Spleen (tissue), 11 donors: ENCODE measurements around the gene ZNF768. TPM values are rescaled to one million over a fixed set of nuclear protein-coding genes. Genes with fewer than 3 reads are reported as not detected.
"Not testable (repeated sequence)": the region's sequence is repeated elsewhere in the genome, so short reads cannot be mapped to it uniquely, and the experiment has no call there.

Experiments
- DNase-seq: peaks from one replicate; pipeline ENCODE4 v3.0.0-alpha.2; 2020
- H3K27ac ChIP-seq, 8 donors: fragments of 200-600 bp; sonication (generic) in 7 of 8; 1 replicate in 4 of 8; 2 replicates in 4 of 8; pipeline versions ENCODE4 v1.5.0 to v1.8.0; 2016 to 2021; ENCODE audit warnings: inconsistent platforms in 4 of 8, mild to moderate bottlenecking in 4 of 8, moderate library complexity in 1 of 8
- H3K27me3 ChIP-seq, 7 donors: fragments of 200-600 bp; sonication (generic) in 6 of 7; replicated peaks in 1 of 7; 1 replicate in 4 of 7; 2 replicates in 3 of 7; pipeline versions ENCODE4 v1.5.0 to v1.8.0; 2016 to 2021; ENCODE audit warnings: inconsistent platforms in 3 of 7, mild to moderate bottlenecking in 1 of 7
- H3K36me3 ChIP-seq, 6 donors: fragments of 200-600 bp; sonication (generic) in 5 of 6; 1 replicate in 4 of 6; 2 replicates in 2 of 6; pipeline versions ENCODE4 v1.5.0 to v1.8.0; 2016 to 2021; ENCODE audit warnings: inconsistent platforms in 2 of 6
- H3K4me1 ChIP-seq, 6 donors: fragments of 200-600 bp; sonication (generic) in 5 of 6; 1 replicate in 3 of 6; 2 replicates in 3 of 6; pipeline versions ENCODE4 v1.5.0 to v1.8.0; 2016 to 2021; ENCODE audit warnings: inconsistent platforms in 3 of 6
- H3K4me3 ChIP-seq, 8 donors: fragments of 200-600 bp; sonication (generic) in 7 of 8; 1 replicate in 4 of 8; 2 replicates in 4 of 8; pipeline versions ENCODE4 v1.5.0 to v1.8.0; 2016 to 2021; ENCODE audit warnings: inconsistent platforms in 4 of 8, mild to moderate bottlenecking in 4 of 8, moderate library complexity in 2 of 8
- H3K9me3 ChIP-seq, 8 donors: fragments of 200-600 bp; sonication (generic) in 7 of 8; 1 replicate in 4 of 8; 2 replicates in 4 of 8; pipeline versions ENCODE4 v1.5.0 to v1.8.0; 2016 to 2021; ENCODE audit warnings: inconsistent platforms in 4 of 8
- POLR2A ChIP-seq, 3 donors: fragments of 450-650 bp; IDR thresholded peaks; one replicate each; pipeline ENCODE4 v1.5.1; 2017; ENCODE audit warnings: antibody characterized with exemption in 3 of 3, mild to moderate bottlenecking in 1 of 3
- POLR2AphosphoS5 ChIP-seq, 3 donors: sonication (generic); formaldehyde crosslinking; IDR thresholded peaks; one replicate each; pipeline ENCODE4 v1.5.1; 2017; ENCODE audit warnings: antibody characterized with exemption in 3 of 3
- WGBS, 5 donors: extraction: QIAGEN DNeasy Blood & Tissue Kit in 3 of 5; methylation state at CpG; one replicate each; pipeline versions ENCODE4 v1.1.5 to v1.1.7; 2013 to 2018; 5-methylcytosine and 5-hydroxymethylcytosine counted together
- intact Hi-C: fragments of 100-400 bp; cut with DNase I; formaldehyde crosslinking; loops from one replicate; pipeline ENCODE4 v1.15.0; 2023; ENCODE audit warnings: low total_unique reads
- polyA plus RNA-seq, 3 donors: library from polyadenylated mRNA; stranded (reverse); fragments of 200-250 nt; gene quantifications; one replicate each; pipeline ENCODE4 v1.2.1, GENCODE V29; 2013
- total RNA-seq, 7 donors: library from RNA; depleted of rRNA in 3 of 7; stranded (reverse); fragments of >200 nt in 3 of 7; fragmentation: NEBNext Ultra II Directional in 4 of 7; extraction: Animal tissue kit (Norgen Biotek cat#: 25700) in 4 of 7; gene quantifications; one replicate each; pipeline versions ENCODE4 v1.1.0 to v1.2.1, GENCODE V29; 2016 to 2021
- TF ChIP-seq, protein P1 (sequence below), 11 experiments: fragments of 200-600 bp in 7 of 11; fragments of 450-650 bp in 4 of 11; sonication (generic) in 4 of 11; IDR thresholded peaks in 8 of 11; conservative IDR thresholded peaks in 3 of 11; 1 replicate in 7 of 11; 2 replicates in 4 of 11; pipeline versions ENCODE4 v1.4.0 to v1.8.0; 2016 to 2021; ENCODE audit warnings: antibody characterized with exemption in 11 of 11, inconsistent platforms in 4 of 11, mild to moderate bottlenecking in 1 of 11
- donor health status: healthy with polysubstance abuse.
- donor health status: DM: no; HTN: no; CAD: no; lungs with moderate emphysema.
- donor health status: DM: no; HTN: no; CAD: no.
- donor health status: Bipolar disorder and iron deficiency.
- donor health status: healthy.
- donor health status: DM: no; HTN: no; CAD: no.
- donor health status: DM: yes; HTN: yes; CAD: no.

The ZNF768 gene
- total and polyA plus RNA-seq, 10 donors, result 17.0 to 33.1 (median 24.8) TPM

DNA sequence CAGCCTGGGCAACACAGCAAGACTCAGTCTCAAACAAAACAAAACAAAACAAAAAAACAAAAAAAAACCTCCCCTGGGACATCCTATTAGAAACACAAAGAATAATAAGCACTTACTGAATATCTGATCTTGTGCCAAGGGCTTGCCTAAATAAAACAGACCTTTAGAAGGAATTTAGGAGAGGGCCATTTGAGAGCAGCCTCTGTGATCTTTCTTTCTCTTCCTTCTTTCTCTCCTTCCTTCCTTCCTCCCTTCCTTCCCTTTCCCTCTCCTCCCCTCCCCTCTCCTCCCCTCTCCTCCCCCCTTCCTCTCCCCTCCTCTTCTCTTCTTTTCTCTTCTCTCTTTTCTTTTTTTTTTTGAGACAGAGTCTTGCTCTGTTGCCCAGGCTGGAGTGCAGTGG lies 41.5 kb downstream of the ZNF768 start:
- Histone ChIP-seq H3K27me3 (no peaks in the 10 kb centered on the region), H3K36me3 (peaks cover 0 to 100% (median 88%) of the 10 kb centered on the region in 6 donors), H3K27ac (no peak overlapping the region), H3K4me3 (no peak overlapping the region), H3K4me1 (peaks cover 0 to 55% (median 2%) of the 10 kb centered on the region in 6 donors), H3K9me3 (no peaks in the 10 kb centered on the region)
- TF ChIP-seq POLR2A (IDR thresholded peaks at IDR 0.05) (no peak), POLR2AphosphoS5 (IDR thresholded peaks at IDR 0.05) (no peak)
- TF ChIP-seq, protein P1, sequence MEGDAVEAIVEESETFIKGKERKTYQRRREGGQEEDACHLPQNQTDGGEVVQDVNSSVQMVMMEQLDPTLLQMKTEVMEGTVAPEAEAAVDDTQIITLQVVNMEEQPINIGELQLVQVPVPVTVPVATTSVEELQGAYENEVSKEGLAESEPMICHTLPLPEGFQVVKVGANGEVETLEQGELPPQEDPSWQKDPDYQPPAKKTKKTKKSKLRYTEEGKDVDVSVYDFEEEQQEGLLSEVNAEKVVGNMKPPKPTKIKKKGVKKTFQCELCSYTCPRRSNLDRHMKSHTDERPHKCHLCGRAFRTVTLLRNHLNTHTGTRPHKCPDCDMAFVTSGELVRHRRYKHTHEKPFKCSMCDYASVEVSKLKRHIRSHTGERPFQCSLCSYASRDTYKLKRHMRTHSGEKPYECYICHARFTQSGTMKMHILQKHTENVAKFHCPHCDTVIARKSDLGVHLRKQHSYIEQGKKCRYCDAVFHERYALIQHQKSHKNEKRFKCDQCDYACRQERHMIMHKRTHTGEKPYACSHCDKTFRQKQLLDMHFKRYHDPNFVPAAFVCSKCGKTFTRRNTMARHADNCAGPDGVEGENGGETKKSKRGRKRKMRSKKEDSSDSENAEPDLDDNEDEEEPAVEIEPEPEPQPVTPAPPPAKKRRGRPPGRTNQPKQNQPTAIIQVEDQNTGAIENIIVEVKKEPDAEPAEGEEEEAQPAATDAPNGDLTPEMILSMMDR (IDR thresholded peaks at IDR 0.05 in 8 of 11, conservative IDR thresholded peaks at IDR 0.05 in 3 of 11), result no peak
- DNase-seq, result no peak
- intact Hi-C loops, result no loop called here

DNA sequence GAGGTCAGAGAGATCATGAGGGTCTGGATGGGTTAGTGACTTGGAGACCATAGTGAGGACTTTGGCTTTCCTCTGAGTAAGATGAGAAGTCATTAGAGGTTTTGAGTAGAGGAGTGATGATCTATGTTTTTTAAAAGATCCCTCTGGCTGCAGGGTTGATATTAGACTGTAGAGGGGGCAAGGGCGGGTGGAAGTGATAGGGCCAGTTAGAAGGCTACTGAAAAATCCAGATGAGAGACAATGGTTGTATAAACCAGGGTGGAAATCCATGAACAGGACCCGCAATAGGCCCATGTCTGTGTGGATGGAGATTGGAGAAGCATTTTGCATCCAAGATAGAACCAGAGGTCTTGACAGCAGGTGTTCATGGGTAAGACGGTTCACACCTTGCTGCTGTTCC lies 44.0 kb downstream of the ZNF768 start:
- H3K27me3 ChIP-seq, result no peaks in the 10 kb centered on the region
- H3K4me3 ChIP-seq, result no peak overlapping the region
- peaks cover 0 to 98% (median 71%) of the 10 kb centered on the region in 6 donors for H3K36me3 ChIP-seq
- intact Hi-C loops, result no loop called here
- TF ChIP-seq POLR2AphosphoS5 (IDR thresholded peaks at IDR 0.05) (no peak), POLR2A (IDR thresholded peaks at IDR 0.05) (no peak)
- TF ChIP-seq, protein P1 (IDR thresholded peaks at IDR 0.05 in 8 of 11, conservative IDR thresholded peaks at IDR 0.05 in 3 of 11), result no peak
- peaks cover 0 to 64% (median 10%) of the 10 kb centered on the region in 6 donors for H3K4me1 ChIP-seq
- no peak for DNase-seq
- WGBS, 5 donors, result 83 to 94% (median 93%) methylated on average over 3 of the region's 3 CpGs
- H3K9me3 ChIP-seq, result no peaks in the 10 kb centered on the region
- H3K27ac ChIP-seq, result peak overlapping the region in 1 of 8 donors; percentile 32

DNA sequence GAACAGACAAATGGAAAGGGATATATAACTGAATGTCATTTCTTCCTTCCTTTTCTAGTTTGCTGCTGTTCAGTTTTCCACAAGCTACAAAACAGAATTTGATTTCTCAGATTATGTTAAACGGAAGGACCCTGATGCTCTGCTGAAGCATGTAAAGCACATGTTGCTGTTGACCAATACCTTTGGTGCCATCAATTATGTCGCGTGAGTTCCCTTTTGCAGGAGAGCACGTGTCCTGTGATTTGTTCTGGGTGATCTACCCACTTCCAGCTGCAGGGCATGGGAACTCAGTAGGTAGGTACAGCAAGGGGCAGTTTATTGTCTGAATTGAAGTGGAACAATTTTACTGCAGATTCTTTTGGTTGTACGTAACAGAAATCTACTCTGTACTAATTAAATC lies 45.0 kb downstream of the ZNF768 start:
- WGBS, 5 donors, result 69 to 86% (median 81%) methylated on average over 5 of the region's 5 CpGs
- Histone ChIP-seq H3K27me3 (no peaks in the 10 kb centered on the region), H3K27ac (no peak overlapping the region), H3K9me3 (no peaks in the 10 kb centered on the region), H3K4me1 (peaks cover 0 to 73% (median 15%) of the 10 kb centered on the region in 6 donors), H3K4me3 (no peak overlapping the region), H3K36me3 (peaks cover 0 to 98% (median 67%) of the 10 kb centered on the region in 6 donors)
- TF ChIP-seq, protein P1 (IDR thresholded peaks at IDR 0.05 in 8 of 11, conservative IDR thresholded peaks at IDR 0.05 in 3 of 11), result no peak
- TF ChIP-seq POLR2AphosphoS5 (IDR thresholded peaks at IDR 0.05), result no peak
- DNase-seq, result no peak
- intact Hi-C loops, result no loop called here

DNA sequence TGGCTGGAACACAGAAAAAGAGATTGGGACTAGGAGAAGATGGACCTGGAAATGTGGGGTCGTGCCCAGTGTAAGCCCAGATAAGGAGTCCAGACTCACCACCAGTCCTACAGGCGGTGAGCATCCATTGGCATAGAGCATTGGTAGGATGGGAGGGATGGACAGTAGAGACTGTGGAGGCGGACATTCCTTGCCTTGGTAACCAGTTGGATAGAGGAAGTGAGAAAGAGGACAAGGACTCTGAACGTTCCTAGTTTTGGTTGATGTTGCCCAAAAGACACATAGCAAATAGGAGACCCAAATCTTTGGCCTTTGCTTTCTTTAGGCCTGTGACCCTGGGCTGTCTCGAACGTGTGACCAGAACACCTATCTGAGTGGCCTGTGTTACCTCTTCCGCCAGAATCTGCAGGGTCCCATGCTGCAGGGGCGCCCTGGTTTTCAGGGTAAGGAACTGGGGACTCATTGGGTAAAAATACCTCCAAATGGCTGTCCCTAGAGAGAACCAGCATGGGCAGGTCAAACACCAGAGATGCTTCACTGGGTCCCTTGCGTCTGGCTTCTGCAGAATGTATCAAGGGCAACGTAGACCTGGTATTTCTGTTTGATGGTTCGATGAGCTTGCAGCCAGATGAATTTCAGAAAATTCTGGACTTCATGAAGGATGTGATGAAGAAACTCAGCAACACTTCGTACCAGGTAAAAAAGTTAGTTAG lies 47.4 kb downstream of the ZNF768 start:
- no peak for TF ChIP-seq POLR2AphosphoS5 (IDR thresholded peaks at IDR 0.05)
- TF ChIP-seq, protein P1 (IDR thresholded peaks at IDR 0.05 in 8 of 11, conservative IDR thresholded peaks at IDR 0.05 in 3 of 11), result no peak
- TF ChIP-seq POLR2A (IDR thresholded peaks at IDR 0.05), result no peak
- peaks cover 0 to 81% (median 33%) of the 10 kb centered on the region in 6 donors for H3K4me1 ChIP-seq
- H3K9me3 ChIP-seq, result no peaks in the 10 kb centered on the region
- DNase-seq, result no peak
- H3K36me3 ChIP-seq, result peaks cover 0 to 98% (median 56%) of the 10 kb centered on the region in 6 donors
- H3K4me3 ChIP-seq, result no peak overlapping the region
- H3K27me3 ChIP-seq, result peaks cover 0 to 6% (median 0%) of the 10 kb centered on the region in 7 donors
- peak overlapping the region in 1 of 8 donors; percentile 45 for H3K27ac ChIP-seq
- WGBS, 5 donors, result 83 to 88% (median 84%) methylated on average over 12 of the region's 12 CpGs
- intact Hi-C loops, result no loop called here

DNA sequence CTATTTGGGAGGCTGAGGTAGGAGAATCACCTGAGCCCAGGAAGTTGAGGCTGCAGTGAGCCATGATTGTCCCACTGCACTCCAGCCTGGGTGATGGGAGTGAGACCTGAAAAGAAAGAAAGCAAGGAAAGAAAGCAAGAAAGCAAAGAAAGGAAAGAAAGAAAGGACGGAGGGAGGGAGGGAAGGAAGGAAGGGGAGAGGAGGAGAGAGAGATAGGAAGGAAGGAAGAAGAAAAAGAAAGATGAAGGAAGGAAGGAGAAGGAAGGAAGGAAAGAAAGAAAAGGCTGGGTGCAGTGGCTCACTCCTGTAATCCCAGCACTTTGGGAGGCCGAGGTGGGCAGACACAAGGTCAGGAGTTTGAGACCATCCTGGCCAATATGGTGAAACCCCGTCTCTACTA lies 48.6 kb downstream of the ZNF768 start:
- 78 to 86% (median 80%) methylated on average over 3 of the region's 3 CpGs for WGBS, 5 donors
- DNase-seq, intact Hi-C loops, H3K9me3 ChIP-seq, H3K4me3 ChIP-seq: not testable (repeated sequence)
- Histone ChIP-seq H3K4me1 (peaks cover 0 to 92% (median 41%) of the 10 kb centered on the region in 6 donors), H3K27ac (peak overlapping the region in 3 of 8 donors; percentile 8 to 28 (median 16)), H3K36me3 (peaks cover 0 to 87% (median 44%) of the 10 kb centered on the region in 6 donors), H3K27me3 (peaks cover 0 to 13% (median 0%) of the 10 kb centered on the region in 7 donors)
